Measurements from ENCODE around the gene GMDS. TPM values are rescaled to one million over a fixed set of nuclear protein-coding genes. Genes with fewer than 3 reads are reported as not detected.

GMDS gene
- polyA plus RNA-seq, 1 experiment, result 7.1 TPM

DNA sequence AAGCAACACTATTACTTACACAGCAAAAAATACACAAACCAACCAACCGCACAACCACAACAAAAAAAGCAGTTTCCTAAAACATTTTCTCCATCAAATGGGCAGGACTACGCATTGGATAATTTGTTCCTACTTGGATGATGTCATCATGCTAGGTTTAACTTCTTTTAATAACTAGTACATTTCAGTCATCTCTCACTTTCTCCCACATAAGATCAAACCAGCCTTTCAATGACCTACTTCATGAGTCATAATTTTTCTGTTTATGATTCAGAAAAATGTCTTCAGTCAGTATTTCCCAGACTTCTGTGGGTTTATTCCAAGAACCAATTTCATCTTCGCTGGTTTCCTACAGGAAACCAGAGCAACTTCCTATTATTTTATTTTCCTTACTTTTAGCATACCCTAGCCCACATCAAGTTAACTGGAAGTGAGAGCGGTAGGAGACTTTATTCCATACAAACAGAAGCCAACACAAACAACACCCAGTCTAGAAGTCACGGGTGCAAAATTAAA, 134.2 kb downstream of the GMDS start:
- ChIA-PET CTCF (no interaction called here), POLR2A (no interaction called here)
- DNase-seq (ENCODE audit: low read depth), result no peak
- Histone ChIP-seq H3K27me3 (ENCODE audit: control insufficient read depth, insufficient read depth, low read length) (no peaks in the 10 kb centered on the region), H3K4me3 (ENCODE audit: low read depth, low read length) (no peak overlapping the region), H3K36me3 (ENCODE audit: control insufficient read depth, insufficient read depth, low read length) (no peaks in the 10 kb centered on the region)
- TF ChIP-seq CTCF (IDR thresholded peaks at IDR 0.05; ENCODE audit: insufficient read depth, low read depth, low read length), result no peak

DNA sequence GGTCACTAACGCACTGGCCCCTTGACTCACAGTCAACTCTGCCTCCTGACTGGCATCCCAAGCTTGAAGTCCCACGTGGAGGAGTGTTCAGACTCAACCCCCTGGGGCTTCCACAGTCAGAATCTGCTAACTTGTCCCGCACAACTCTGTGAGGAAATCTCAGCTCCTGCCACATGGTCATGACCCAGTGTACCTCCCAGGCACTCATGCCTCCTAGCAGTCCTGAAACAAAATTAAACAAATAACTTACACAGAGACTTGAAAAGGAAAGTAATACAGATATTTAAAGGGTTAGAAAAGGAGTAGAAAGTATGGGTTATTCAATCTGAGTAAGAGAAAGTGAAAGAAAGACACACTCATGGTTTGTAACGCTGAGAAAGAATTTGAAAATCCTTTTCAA, 134.9 kb downstream of the GMDS start:
- TF ChIP-seq CTCF (IDR thresholded peaks at IDR 0.05; ENCODE audit: insufficient read depth, low read depth, low read length), result no peak
- POLR2A ChIA-PET, result no interaction called here
- no peak for DNase-seq (ENCODE audit: low read depth)

DNA sequence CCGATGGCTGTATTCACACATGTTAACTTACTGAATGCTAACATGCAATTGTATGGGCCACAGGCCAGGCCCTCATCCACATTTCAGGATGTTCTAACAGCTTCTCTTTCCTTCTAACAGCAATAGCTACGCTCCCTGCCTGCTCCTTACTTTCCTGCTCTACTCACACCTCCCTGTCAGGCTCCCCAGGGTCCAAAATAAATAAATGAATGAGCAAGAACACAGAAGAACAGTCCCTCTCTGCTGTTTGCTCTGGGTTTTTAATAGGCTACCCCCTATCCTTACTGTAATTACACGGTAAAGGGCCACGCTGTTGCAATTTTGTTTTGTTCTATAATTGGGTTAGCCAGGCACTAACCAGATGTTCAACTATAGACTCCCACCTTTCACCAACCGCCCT, 135.6 kb downstream of the GMDS start:
- POLR2A ChIA-PET, result no interaction called here
- TF ChIP-seq CTCF (IDR thresholded peaks at IDR 0.05; ENCODE audit: insufficient read depth, low read depth, low read length), result no peak
- H3K4me3 ChIP-seq (ENCODE audit: low read depth, low read length), result no peak overlapping the region
- DNase-seq (ENCODE audit: low read depth), result no peak
- no peaks in the 10 kb centered on the region for H3K36me3 ChIP-seq (ENCODE audit: control insufficient read depth, insufficient read depth, low read length)
- no peaks in the 10 kb centered on the region for H3K27me3 ChIP-seq (ENCODE audit: control insufficient read depth, insufficient read depth, low read length)
- CTCF ChIA-PET, result interaction anchor here (0.6 kb wide), 1 partner anchor 1516 kb away, joined by 3 read pairs; no protein-coding TSS in a partner anchor

More for the DNA sequence above, 134.9 kb downstream of the GMDS start:
- Histone ChIP-seq H3K27me3 (ENCODE audit: control insufficient read depth, insufficient read depth, low read length) (no peaks in the 10 kb centered on the region), H3K36me3 (ENCODE audit: control insufficient read depth, insufficient read depth, low read length) (no peaks in the 10 kb centered on the region), H3K4me3 (ENCODE audit: low read depth, low read length) (no peak overlapping the region)
- CTCF ChIA-PET, result no interaction called here

DNA sequence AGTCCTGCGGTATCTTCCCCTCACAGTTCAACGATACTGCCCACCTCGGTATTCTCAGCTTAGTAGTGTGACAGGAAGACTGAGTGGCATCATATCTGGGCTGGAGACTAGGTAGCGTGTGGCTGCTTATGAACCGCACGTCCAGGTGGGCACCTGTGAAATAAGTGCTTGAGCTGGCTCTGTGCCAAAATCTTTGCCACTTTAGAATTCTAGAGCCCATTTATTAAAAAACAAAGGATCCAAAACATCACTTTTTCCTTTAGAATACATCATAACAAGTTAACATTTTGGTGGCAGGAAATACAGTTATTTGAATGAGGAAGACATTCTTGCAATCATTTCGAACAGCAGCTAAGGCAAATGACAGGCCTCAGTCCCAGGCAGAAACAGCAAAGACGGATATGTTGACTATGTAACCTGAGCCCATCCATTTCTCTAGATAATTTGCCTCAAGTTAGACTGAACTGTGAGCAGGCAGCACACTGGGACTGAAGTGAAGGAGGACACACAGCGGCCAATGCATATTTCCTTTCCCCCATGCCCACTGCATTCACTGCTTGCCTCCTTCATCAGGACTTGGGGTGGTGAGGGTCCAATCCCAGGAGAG, 136.6 kb downstream of the GMDS start:
- ChIA-PET CTCF (interaction anchor here (0.8 to 3.1 kb wide), 3 partner anchors 23 to 512 kb away, joined by 4 to 9 read pairs (median 4); no protein-coding TSS in a partner anchor), POLR2A (interaction anchor here (0.5 kb wide), 1 partner anchor 128 kb away, joined by 3 read pairs; no protein-coding TSS in a partner anchor)
- no peak for TF ChIP-seq CTCF (IDR thresholded peaks at IDR 0.05; ENCODE audit: insufficient read depth, low read depth, low read length)
- Histone ChIP-seq H3K4me3 (ENCODE audit: low read depth, low read length) (no peak overlapping the region), H3K36me3 (ENCODE audit: control insufficient read depth, insufficient read depth, low read length) (no peaks in the 10 kb centered on the region), H3K27me3 (ENCODE audit: control insufficient read depth, insufficient read depth, low read length) (no peaks in the 10 kb centered on the region)
- no peak for DNase-seq (ENCODE audit: low read depth)

- Histone ChIP-seq H3K36me3 (ENCODE audit: control insufficient read depth, insufficient read depth, low read length) (no peaks in the 10 kb centered on the region), H3K27me3 (ENCODE audit: control insufficient read depth, insufficient read depth, low read length) (no peaks in the 10 kb centered on the region), H3K4me3 (ENCODE audit: low read depth, low read length) (no peak overlapping the region)
- POLR2A ChIA-PET, result no interaction called here
- CTCF ChIA-PET, result interaction anchor here (0.6 to 1.4 kb wide), 22 partner anchors 9 to 529 kb away, joined by 3 to 22 read pairs (median 4); partner anchors contain the start of gene FOXC1
- no peak for DNase-seq (ENCODE audit: low read depth)
- no peak for TF ChIP-seq CTCF (IDR thresholded peaks at IDR 0.05; ENCODE audit: insufficient read depth, low read depth, low read length)
Measured at GRCh38 chr6:2104524-2104880, 140.9 kb downstream of the GMDS start.

All from BJ (cell line).